B cell (primary cell): Measurements from ENCODE around the gene KRT75.

ENCODE experiments used
- CTCF ChIP-seq: fragments of 200-600 bp; IDR thresholded peaks from one replicate; pipeline ENCODE4 v1.8.0; 2022; ENCODE audit warnings: antibody characterized with exemption, mild to moderate bottlenecking
- EZH2 ChIP-seq: IDR thresholded peaks from 2 replicates; pipeline ENCODE4 v1.6.1; 2012; ENCODE audit warnings: borderline replicate concordance, low read depth, mild to moderate bottlenecking, moderate library complexity, low read length; ENCODE audit not compliant: insufficient read depth, poor library complexity, severe bottlenecking

GRCh38 chr12:52473768-52474167, 39.6 kb upstream of the KRT75 start, which contains the start of gene KRT6C:
- TF ChIP-seq EZH2 (no peak), CTCF (no peak)
